Measurements from ENCODE around the gene NOL7. TPM values are rescaled to one million over a fixed set of nuclear protein-coding genes. Genes with fewer than 3 reads are reported as not detected.

NOL7 gene
- total RNA-seq, 1 experiment from 2014 or later, result 75.9 TPM

DNA sequence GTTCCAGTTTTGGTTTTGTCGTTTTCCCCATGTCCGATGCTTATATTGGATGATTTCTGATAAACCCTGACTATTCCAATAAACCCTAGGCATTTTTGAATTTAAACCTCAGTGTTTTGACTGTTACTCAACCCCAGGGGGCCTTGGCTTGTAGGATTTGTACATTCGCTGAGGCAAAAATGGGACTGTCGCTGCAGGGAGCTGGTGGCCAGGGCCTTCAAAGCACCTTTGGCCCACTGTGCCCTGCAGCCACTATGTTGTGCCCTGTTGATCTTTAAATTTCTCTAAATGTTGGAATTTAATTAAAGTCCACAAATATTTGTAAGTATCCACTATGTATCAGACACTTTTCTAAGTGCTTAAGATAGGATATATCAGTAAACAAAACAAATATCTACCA, 9.5 kb upstream of the NOL7 start:
- intact Hi-C loops (cut with micrococcal nuclease; ENCODE audit: unreplicated experiment), result no loop called here
- Histone ChIP-seq H3F3A (ENCODE audit: insufficient read depth, low read depth) (0 out of 2 replicates have a peak, but pooled peaks cover 7% of the 10 kb centered on the region), H3K27ac (no peak overlapping the region), H3K27me3 (ENCODE audit: insufficient read depth, low read depth) (no peaks in the 10 kb centered on the region), H3K36me3 (ENCODE audit: low read depth) (peaks cover 21% of the 10 kb centered on the region; the same call in 1 of the 2 replicates), H4K20me1 (ENCODE audit: insufficient read depth) (no peaks in the 10 kb centered on the region), H3K4me2 (no peak overlapping the region), H3K4me1 (replicated peaks; ENCODE audit: insufficient read depth) (no peaks in the 10 kb centered on the region), H2AFZ (no peak overlapping the region), H3K9me2 (ENCODE audit: insufficient read depth) (no peaks in the 10 kb centered on the region), H3K4me3 (no peak overlapping the region), H3K79me2 (ENCODE audit: low read depth) (no peaks in the 10 kb centered on the region), H3K9me3 (ENCODE audit: insufficient read depth, low read depth) (no peaks in the 10 kb centered on the region)
- BruUV-seq (replicated peaks), result no TSS peak
- TF ChIP-seq EZH2 (IDR thresholded peaks at IDR 0.05; ENCODE audit: low read depth) (no peak), CTCF (conservative IDR thresholded peaks at IDR 0.05) (no peak)
- POLR2A ChIA-PET (ENCODE audit: unreplicated experiment), result no interaction called here
- no peak for DNase-seq
- CTCF ChIA-PET, result no interaction called here

- no peak overlapping the region for H3K4me2 ChIP-seq
- intact Hi-C loops (cut with micrococcal nuclease; ENCODE audit: unreplicated experiment), result no loop called here
- TF ChIP-seq CTCF (conservative IDR thresholded peaks at IDR 0.05) (no peak), EZH2 (IDR thresholded peaks at IDR 0.05; ENCODE audit: low read depth) (no peak)
These were observed 3.4 kb upstream of the NOL7 start for GRCh38 chr6:13611715-13612114.

DNA sequence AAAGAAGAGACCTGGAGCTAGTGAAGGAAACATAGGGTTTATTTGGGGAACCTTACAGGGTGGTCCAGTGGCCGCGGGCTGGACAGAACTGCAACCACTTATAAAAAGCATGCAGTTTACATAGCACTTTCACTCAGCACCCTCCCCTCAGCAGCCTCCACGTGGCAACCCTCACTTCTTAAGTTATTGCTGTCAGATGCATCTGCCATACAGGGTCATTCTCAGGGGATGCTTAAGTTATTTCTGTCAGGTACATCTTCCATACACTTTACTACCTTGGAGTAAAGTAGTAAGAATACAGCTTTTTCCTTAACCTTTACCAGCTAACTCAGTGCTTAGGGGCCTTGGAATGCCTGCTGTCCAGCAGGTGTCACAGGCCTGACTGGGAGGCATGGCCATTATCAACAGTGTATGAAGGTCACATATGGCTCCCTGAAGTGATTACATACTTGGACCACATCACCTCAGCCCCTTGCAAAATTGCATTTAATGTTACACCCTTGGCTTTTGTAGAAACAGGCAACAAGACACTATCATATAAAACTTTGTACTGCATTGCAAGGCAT, 2.0 kb upstream of the NOL7 start:
- no peak for TF ChIP-seq CTCF (conservative IDR thresholded peaks at IDR 0.05)
- H3K27me3 ChIP-seq (ENCODE audit: insufficient read depth, low read depth), result no peaks in the 10 kb centered on the region
- intact Hi-C loops (cut with micrococcal nuclease; ENCODE audit: unreplicated experiment), result no loop called here
- H3K4me3 ChIP-seq, result peak overlapping the region; percentile 98; the same call in 1 of the 2 replicates
- H3K9me2 ChIP-seq (ENCODE audit: insufficient read depth), result no peaks in the 10 kb centered on the region
- ChIA-PET POLR2A (ENCODE audit: unreplicated experiment) (no interaction called here), CTCF (no interaction called here)
- DNase-seq, result no peak
- peaks cover 16% of the 10 kb centered on the region for H4K20me1 ChIP-seq (ENCODE audit: insufficient read depth)
- no peak overlapping the region for H2AFZ ChIP-seq
- H3K9me3 ChIP-seq (ENCODE audit: insufficient read depth, low read depth), result no peaks in the 10 kb centered on the region
- no TSS peak for BruUV-seq (replicated peaks)
- H3K4me1 ChIP-seq (replicated peaks; ENCODE audit: insufficient read depth), result peaks cover 23% of the 10 kb centered on the region
- peaks cover 37% of the 10 kb centered on the region for H3K79me2 ChIP-seq (ENCODE audit: low read depth)
- no peak overlapping the region for H3K27ac ChIP-seq
- H3K36me3 ChIP-seq (ENCODE audit: low read depth), result peaks cover 16% of the 10 kb centered on the region
- H3F3A ChIP-seq (ENCODE audit: insufficient read depth, low read depth), result peaks cover 24% of the 10 kb centered on the region; the same call in 1 of the 2 replicates
- H3K4me2 ChIP-seq, result peak overlapping the region; percentile 99; the same call in 1 of the 2 replicates

More at GRCh38 chr6:13611715-13612114, 3.4 kb upstream of the NOL7 start:
- Histone ChIP-seq H3K27me3 (ENCODE audit: insufficient read depth, low read depth) (no peaks in the 10 kb centered on the region), H2AFZ (no peak overlapping the region), H3K79me2 (ENCODE audit: low read depth) (peaks cover 26% of the 10 kb centered on the region), H3K4me1 (replicated peaks; ENCODE audit: insufficient read depth) (peaks cover 18% of the 10 kb centered on the region), H3K36me3 (ENCODE audit: low read depth) (peaks cover 4% of the 10 kb centered on the region; the same call in 1 of the 2 replicates), H3F3A (ENCODE audit: insufficient read depth, low read depth) (peaks cover 19% of the 10 kb centered on the region; the same call in 1 of the 2 replicates), H3K9me2 (ENCODE audit: insufficient read depth) (no peaks in the 10 kb centered on the region), H4K20me1 (ENCODE audit: insufficient read depth) (peaks cover 8% of the 10 kb centered on the region), H3K9me3 (ENCODE audit: insufficient read depth, low read depth) (no peaks in the 10 kb centered on the region), H3K4me3 (no peak overlapping the region), H3K27ac (no peak overlapping the region)
- POLR2A ChIA-PET (ENCODE audit: unreplicated experiment), result no interaction called here
- DNase-seq, result no peak
- CTCF ChIA-PET, result interaction anchor here (1.2 kb wide), 1 partner anchor 37 kb away, joined by 3 read pairs; no protein-coding TSS in a partner anchor
- BruUV-seq (replicated peaks), result no TSS peak

Data from PC-9 (cell line).